GM12878 (cell line): Measurements from ENCODE around the gene PHACTR1. TPM values are rescaled to one million over a fixed set of nuclear protein-coding genes. Genes with fewer than 3 reads are reported as not detected.

ENCODE experiments used
- ATAC-seq: fragments of 200-7000 bp; cut with Tn5 transposase; 3 replicates; pipeline ENCODE4 v1.9.1; 2020; ENCODE audit warnings: mild to moderate bottlenecking, moderate library complexity
- BruUV-seq: library from RNA; stranded (reverse); fragments of 400-500 nt; replicated peaks from 2 replicates; lab custom pipeline; 2021; lab: Mats Ljungman, UMichigan
- CTCF ChIA-PET: fragments of 300-600 bp; sonication (Branson Sonifier 250); formaldehyde crosslinking; extraction: SDS; loops from one replicate; lab custom pipeline; 2021; ENCODE audit warnings: inconsistent platforms; lab: Yijun Ruan, JAX
- POLR2A ChIA-PET: fragments of 350-600 bp; formaldehyde crosslinking; extraction: SDS; loops from one replicate; lab custom pipeline; 2021; ENCODE audit warnings: inconsistent platforms; lab: Charles Lee
- RAD21 ChIA-PET: fragments of 300-600 bp; sonication (Branson Sonifier 250); formaldehyde crosslinking; loops from one replicate; lab custom pipeline; 2023; ENCODE audit warnings: antibody characterized with exemption; ENCODE audit not compliant: unreplicated experiment; lab: Charles Lee
- SMC1A ChIA-PET: fragments of 300-600 bp; sonication (Branson Sonifier 250); formaldehyde crosslinking; loops from one replicate; lab custom pipeline; 2023; ENCODE audit not compliant: unreplicated experiment, uncharacterized antibody; lab: Charles Lee
- DNase-seq: peaks from one replicate; pipeline ENCODE4 v3.0.0-alpha.2; 2011; ENCODE audit warnings: low read depth, low spot score
- FAIRE-seq: peaks from 3 replicates; lab custom pipeline; 2011; peaks lifted over from hg19 to GRCh38; lab: Jason Lieb, UNC
- H2AFZ ChIP-seq: 2 replicates; pipeline ENCODE4 v1.6.0; 2011; ENCODE audit warnings: low read depth, low read length, control low read depth; ENCODE audit not compliant: control insufficient read depth
- H3K27ac ChIP-seq: 2 replicates; pipeline ENCODE4 v1.5.1; 2011; ENCODE audit warnings: control low read depth; ENCODE audit not compliant: control insufficient read depth, insufficient read depth
- H3K27me3 ChIP-seq, 2 experiments: replicated peaks in 1 of 2; 2 replicates each; pipeline versions ENCODE4 v1.6.0 to v1.6.1; 2011; ENCODE audit warnings: low read length in 1 of 2; ENCODE audit not compliant: control insufficient read depth in 2 of 2, insufficient read depth in 2 of 2
- H3K36me3 ChIP-seq, 2 experiments: 2 replicates each; pipeline ENCODE4 v1.5.1; 2011; ENCODE audit warnings: low read length in 1 of 2; ENCODE audit not compliant: control insufficient read depth in 2 of 2, insufficient read depth in 2 of 2
- H3K4me1 ChIP-seq: 2 replicates; pipeline ENCODE4 v1.6.1; 2011; ENCODE audit warnings: mild to moderate bottlenecking, low read length, moderate library complexity, mixed read lengths; ENCODE audit not compliant: control insufficient read depth, insufficient read depth
- H3K4me2 ChIP-seq: 2 replicates; pipeline ENCODE4 v1.6.0; 2011; ENCODE audit warnings: control low read depth; ENCODE audit not compliant: control insufficient read depth, insufficient read depth
- H3K4me3 ChIP-seq: fragments of 200-600 bp; sonication (generic); 2 replicates; pipeline ENCODE4 v1.5.1; 2016
- H3K79me2 ChIP-seq: 2 replicates; pipeline ENCODE4 v1.6.0; 2011; ENCODE audit warnings: low read length; ENCODE audit not compliant: control insufficient read depth, insufficient read depth
- H3K9ac ChIP-seq: 2 replicates; pipeline ENCODE4 v1.8.0; 2011; ENCODE audit warnings: low read length, control low read depth, mixed read lengths; ENCODE audit not compliant: control insufficient read depth, insufficient read depth
- H3K9me3 ChIP-seq: replicated peaks from 3 replicates; pipeline ENCODE4 v1.5.1; 2011; ENCODE audit warnings: mild to moderate bottlenecking, low read length; ENCODE audit not compliant: control insufficient read depth, insufficient read depth
- H4K20me1 ChIP-seq: 2 replicates; pipeline ENCODE4 v1.6.0; 2011; ENCODE audit not compliant: control insufficient read depth, insufficient read depth
- REST ChIP-seq: IDR thresholded peaks from 2 replicates; pipeline ENCODE4 v1.6.1; 2012; ENCODE audit warnings: mild to moderate bottlenecking, low read depth, low read length
- WGBS: methylation state at CpG from one replicate; pipeline ENCODE4 v1.1.6; 2016; ENCODE audit warnings: low lambda C conversion rate; ENCODE audit not compliant: insufficient replicate concordance, insufficient coverage; ENCODE audit errors: missing lambda C conversion rate; 5-methylcytosine and 5-hydroxymethylcytosine counted together
- in situ Hi-C: fragments of 300-500 bp; cut with MboI; formaldehyde crosslinking; loops from 9 replicates; pipeline ENCODE4 v1.14.3; 2018; ENCODE audit warnings: mixed read lengths
- intact Hi-C: fragments of 100-400 bp; cut with micrococcal nuclease; formaldehyde crosslinking; loops from one replicate; pipeline ENCODE4 v1.14.2; 2022; ENCODE audit not compliant: unreplicated experiment
- polyA plus RNA-seq, 11 experiments: library from polyadenylated mRNA; depleted of rRNA in 4 of 11; unstranded in 6 of 11; stranded (reverse) in 5 of 11; fragments of >200 nt; fragmentation: Nextera tagmentation in 4 of 11; fragmentation: Illumina TruSeq in 1 of 11; extraction: Ambion mirVana in 4 of 11; extraction: Trizol in 1 of 11; gene quantifications; 1 replicate in 1 of 11; 2 replicates in 10 of 11; pipeline versions ENCODE4 v1.2.1 to v1.2.3, GENCODE V29; 2011 to 2016; ENCODE audit warnings: inconsistent platforms in 2 of 11, missing spikeins in 2 of 11, low read depth in 1 of 11
- total RNA-seq, 4 experiments: library from RNA; depleted of rRNA in 3 of 4; stranded (reverse); fragments of >200 nt in 3 of 4; fragmentation: Illumina TruSeq in 1 of 4; extraction: Trizol in 1 of 4; gene quantifications; 2 replicates each; pipeline versions ENCODE4 v1.2.1 to v1.2.3, GENCODE V29; 2013 to 2021
- TF ChIP-seq, protein P1 (sequence below): IDR thresholded peaks from 2 replicates; pipeline ENCODE4 v1.6.1; 2012; ENCODE audit warnings: low read depth, low read length, improper control_type of control experiment

The PHACTR1 gene
- total and polyA plus RNA-seq, 10 of the 15 experiments (the other 5 are each of a cell fraction or from before 2014, with no cell fraction given) = 34.2 to 94.6 (median 62.3) TPM

GRCh38 chr6:12735786-12736185 is 19.2 kb downstream of the PHACTR1 start:
- H4K20me1 ChIP-seq = no peaks in the 10 kb centered on the region
- BruUV-seq = no TSS peak
- DNase-seq = no peak
- ATAC-seq = no peak
- no peaks in the 10 kb centered on the region for H3K4me1 ChIP-seq
- no peaks in the 10 kb centered on the region for H3K27me3 ChIP-seq
- FAIRE-seq = no peak
- H3K36me3 ChIP-seq = no peaks in the 10 kb centered on the region
- ChIA-PET SMC1A (no interaction called here), RAD21 (no interaction called here), POLR2A (no interaction called here), CTCF (interaction anchor here (0.9 to 1.3 kb wide), 2 partner anchors 11 to 98 kb away, joined by 3 read pairs; no protein-coding TSS in a partner anchor)
- H3K9me3 ChIP-seq = no peaks in the 10 kb centered on the region
- no peak overlapping the region for H3K4me3 ChIP-seq
- no peaks in the 10 kb centered on the region for H3K79me2 ChIP-seq
- H3K9ac ChIP-seq = no peak overlapping the region
- intact Hi-C loops (no loop called here), in situ Hi-C loops (no loop called here)
- TF ChIP-seq, protein P1, sequence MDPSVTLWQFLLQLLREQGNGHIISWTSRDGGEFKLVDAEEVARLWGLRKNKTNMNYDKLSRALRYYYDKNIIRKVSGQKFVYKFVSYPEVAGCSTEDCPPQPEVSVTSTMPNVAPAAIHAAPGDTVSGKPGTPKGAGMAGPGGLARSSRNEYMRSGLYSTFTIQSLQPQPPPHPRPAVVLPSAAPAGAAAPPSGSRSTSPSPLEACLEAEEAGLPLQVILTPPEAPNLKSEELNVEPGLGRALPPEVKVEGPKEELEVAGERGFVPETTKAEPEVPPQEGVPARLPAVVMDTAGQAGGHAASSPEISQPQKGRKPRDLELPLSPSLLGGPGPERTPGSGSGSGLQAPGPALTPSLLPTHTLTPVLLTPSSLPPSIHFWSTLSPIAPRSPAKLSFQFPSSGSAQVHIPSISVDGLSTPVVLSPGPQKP = no peak
- peak; percentile 71; the same call in 1 of the 2 replicates for TF ChIP-seq REST
- H2AFZ ChIP-seq = no peak overlapping the region
- H3K4me2 ChIP-seq = no peak overlapping the region
- WGBS = 46% methylated on average over 1 of the region's 1 CpG
- no peak overlapping the region for H3K27ac ChIP-seq
